ENCODE data around the gene ZSWIM6.

Gene ZSWIM6

DNA sequence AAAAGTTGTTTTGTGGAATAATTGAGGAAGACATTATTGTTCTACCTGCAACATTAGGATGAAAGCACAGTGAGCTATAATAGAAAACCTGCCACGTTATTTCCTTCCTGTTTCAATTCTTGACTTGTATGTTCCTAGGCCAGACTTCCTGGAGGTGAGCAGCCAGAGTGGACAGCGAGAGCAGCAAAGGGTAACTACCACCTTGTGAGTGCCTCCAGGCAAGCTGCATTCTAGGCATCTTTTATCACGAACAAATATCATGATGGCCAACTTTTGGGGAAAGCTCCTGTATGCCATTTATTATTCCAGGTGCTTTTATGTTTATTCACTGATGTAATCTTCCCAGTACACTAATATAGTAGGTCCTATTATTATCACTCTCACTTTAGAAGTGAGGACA, 34.0 kb upstream of the ZSWIM6 start:
- TF ChIP-seq, protein P1, sequence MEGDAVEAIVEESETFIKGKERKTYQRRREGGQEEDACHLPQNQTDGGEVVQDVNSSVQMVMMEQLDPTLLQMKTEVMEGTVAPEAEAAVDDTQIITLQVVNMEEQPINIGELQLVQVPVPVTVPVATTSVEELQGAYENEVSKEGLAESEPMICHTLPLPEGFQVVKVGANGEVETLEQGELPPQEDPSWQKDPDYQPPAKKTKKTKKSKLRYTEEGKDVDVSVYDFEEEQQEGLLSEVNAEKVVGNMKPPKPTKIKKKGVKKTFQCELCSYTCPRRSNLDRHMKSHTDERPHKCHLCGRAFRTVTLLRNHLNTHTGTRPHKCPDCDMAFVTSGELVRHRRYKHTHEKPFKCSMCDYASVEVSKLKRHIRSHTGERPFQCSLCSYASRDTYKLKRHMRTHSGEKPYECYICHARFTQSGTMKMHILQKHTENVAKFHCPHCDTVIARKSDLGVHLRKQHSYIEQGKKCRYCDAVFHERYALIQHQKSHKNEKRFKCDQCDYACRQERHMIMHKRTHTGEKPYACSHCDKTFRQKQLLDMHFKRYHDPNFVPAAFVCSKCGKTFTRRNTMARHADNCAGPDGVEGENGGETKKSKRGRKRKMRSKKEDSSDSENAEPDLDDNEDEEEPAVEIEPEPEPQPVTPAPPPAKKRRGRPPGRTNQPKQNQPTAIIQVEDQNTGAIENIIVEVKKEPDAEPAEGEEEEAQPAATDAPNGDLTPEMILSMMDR (IDR thresholded peaks at IDR 0.05; ENCODE audit: low read depth, low read length): no peak
- H3K4me3 ChIP-seq (replicated peaks in 1 of 2; ENCODE audit: low read depth in 2 of 2, low read length in 2 of 2): no peak overlapping the region
- no peak for DNase-seq (ENCODE audit: low read depth in 2 of 2)

DNA sequence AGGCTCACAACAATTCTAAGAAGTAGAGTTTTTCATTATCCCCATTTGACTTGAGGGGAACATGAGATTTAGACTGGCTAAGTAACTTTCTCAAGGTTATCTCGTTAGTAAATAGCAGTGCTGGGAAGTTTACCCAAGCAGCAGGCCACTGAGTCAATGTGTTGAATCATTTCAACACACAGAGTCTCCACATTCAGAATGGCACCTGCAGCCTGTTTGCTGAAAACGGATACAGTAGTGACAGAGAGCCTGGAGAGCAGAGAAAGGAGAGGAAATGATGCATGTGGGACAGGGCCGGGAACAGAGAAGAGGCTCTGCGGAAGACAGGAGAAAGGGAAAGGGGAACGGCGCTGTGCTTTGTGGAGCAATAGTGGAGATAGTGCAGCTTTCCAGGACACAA, 33.5 kb upstream of the ZSWIM6 start:
- peak in 1 of 2 donors; percentile 76 for DNase-seq (ENCODE audit: low read depth in 2 of 2)
- no peak overlapping the region for H3K4me3 ChIP-seq (replicated peaks in 1 of 2; ENCODE audit: low read depth in 2 of 2, low read length in 2 of 2)
- TF ChIP-seq, protein P1 (IDR thresholded peaks at IDR 0.05; ENCODE audit: low read depth, low read length): no peak

DNA sequence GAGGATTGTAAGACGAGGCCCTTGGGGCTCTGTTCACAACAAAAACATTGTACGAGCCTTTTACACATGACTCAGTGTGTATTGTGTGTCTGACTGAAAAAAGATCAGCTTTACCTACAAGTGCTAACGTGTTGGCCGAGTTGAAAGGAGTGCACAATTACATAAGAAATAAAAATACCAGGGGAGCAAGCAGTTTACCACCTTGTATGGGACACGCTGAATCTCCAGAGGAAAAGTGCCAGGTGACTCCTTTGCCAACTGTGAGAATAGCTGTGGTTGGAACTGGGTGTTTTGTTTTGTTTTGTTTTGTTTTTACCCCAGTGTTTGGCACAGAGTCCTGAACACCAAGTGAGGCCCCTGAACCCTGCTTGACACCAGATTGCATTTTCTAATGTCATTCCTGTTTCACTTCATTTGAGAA, 32.8 kb upstream of the ZSWIM6 start:
- DNase-seq (ENCODE audit: low read depth in 2 of 2): peak; percentile 20 to 52
- TF ChIP-seq, protein P1 (IDR thresholded peaks at IDR 0.05; ENCODE audit: low read depth, low read length): no peak
- H3K4me3 ChIP-seq (replicated peaks in 1 of 2; ENCODE audit: low read depth in 2 of 2, low read length in 2 of 2): no peak overlapping the region

- no peak overlapping the region for H3K4me3 ChIP-seq (replicated peaks in 1 of 2; ENCODE audit: low read depth in 2 of 2, low read length in 2 of 2)
- TF ChIP-seq, protein P1 (IDR thresholded peaks at IDR 0.05; ENCODE audit: low read depth, low read length): peak; percentile 18
- peak; percentile 98 to 99 for DNase-seq (ENCODE audit: low read depth in 2 of 2)
Observed at GRCh38 chr5:61301341-61302199, 30.5 kb upstream of the ZSWIM6 start.

- H3K4me3 ChIP-seq (replicated peaks in 1 of 2; ENCODE audit: low read depth in 2 of 2, low read length in 2 of 2): no peak overlapping the region
- DNase-seq (ENCODE audit: low read depth in 2 of 2): no peak
- TF ChIP-seq, protein P1 (IDR thresholded peaks at IDR 0.05; ENCODE audit: low read depth, low read length): no peak
Observed at GRCh38 chr5:61302200-61302563, 29.9 kb upstream of the ZSWIM6 start.

DNA sequence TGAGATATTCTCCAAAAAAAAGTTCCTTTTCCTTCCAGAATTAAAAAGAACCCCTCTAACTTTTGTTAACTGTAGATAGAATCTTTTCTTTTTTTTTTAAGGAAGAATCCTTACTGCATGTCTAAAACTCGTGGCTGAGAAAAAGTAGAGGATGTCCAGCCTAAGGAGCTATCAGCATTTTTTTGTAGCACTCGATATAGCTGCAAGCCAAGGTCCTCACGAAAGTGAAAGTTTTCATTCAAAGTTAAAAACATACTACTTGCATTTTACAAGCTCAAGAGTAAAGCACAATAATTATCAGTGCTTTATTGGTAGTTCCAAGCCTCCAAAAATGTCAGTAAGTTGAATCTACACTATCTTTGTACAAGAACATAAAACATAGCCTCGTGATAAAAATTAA, 28.7 kb upstream of the ZSWIM6 start:
- peak overlapping the region in 1 of 2 donors; percentile 47 for H3K4me3 ChIP-seq (replicated peaks in 1 of 2; ENCODE audit: low read depth in 2 of 2, low read length in 2 of 2)
- TF ChIP-seq, protein P1 (IDR thresholded peaks at IDR 0.05; ENCODE audit: low read depth, low read length): no peak
- DNase-seq (ENCODE audit: low read depth in 2 of 2): peak; percentile 39 to 44
